GM23248 (cell line): ENCODE results near the gene ALMS1. TPM values are rescaled to one million over a fixed set of nuclear protein-coding genes. Genes with fewer than 3 reads are reported as not detected.
A peak's percentile ranks its signal among the peaks of the same experiment; 100 is the strongest.
"Not testable (repeated sequence)": the region's sequence is repeated elsewhere in the genome, so short reads cannot be mapped to it uniquely, and the experiment has no call there.

ENCODE experiments used
- DNase-seq: peaks from one replicate; pipeline ENCODE4 v3.0.0-alpha.2; 2015
- H2AFZ ChIP-seq: fragments of 200-600 bp; sonication (generic); 2 replicates; pipeline ENCODE4 v1.6.1; 2016; ENCODE audit warnings: antibody characterized with exemption
- H3F3A ChIP-seq: fragments of 200-600 bp; sonication (generic); 2 replicates; pipeline ENCODE4 v1.6.1; 2016; ENCODE audit warnings: mild to moderate bottlenecking, antibody characterized with exemption, mixed run types; ENCODE audit not compliant: insufficient read depth
- H3K27ac ChIP-seq: fragments of 200-600 bp; sonication (generic); 2 replicates; pipeline ENCODE4 v1.5.1; 2016; ENCODE audit warnings: mild to moderate bottlenecking
- H3K27me3 ChIP-seq: fragments of 200-600 bp; sonication (generic); replicated peaks from 2 replicates; pipeline ENCODE4 v1.6.1; 2016; ENCODE audit warnings: mild to moderate bottlenecking; ENCODE audit not compliant: insufficient read depth
- H3K36me3 ChIP-seq: fragments of 200-600 bp; sonication (generic); 2 replicates; pipeline ENCODE4 v1.6.1; 2016; ENCODE audit warnings: low read depth, mild to moderate bottlenecking
- H3K4me1 ChIP-seq: fragments of 200-600 bp; sonication (generic); 2 replicates; pipeline ENCODE4 v1.6.1; 2016; ENCODE audit warnings: mild to moderate bottlenecking; ENCODE audit not compliant: insufficient read depth
- H3K4me2 ChIP-seq: fragments of 200-600 bp; sonication (generic); one replicate; pipeline ENCODE4 v1.6.1; 2016; ENCODE audit warnings: mild to moderate bottlenecking; ENCODE audit not compliant: unreplicated experiment
- H3K4me3 ChIP-seq: fragments of 200-600 bp; sonication (generic); 2 replicates; pipeline ENCODE4 v1.5.1; 2016; ENCODE audit warnings: mild to moderate bottlenecking
- H3K79me2 ChIP-seq: fragments of 200-600 bp; sonication (generic); 2 replicates; pipeline ENCODE4 v1.6.1; 2016; ENCODE audit warnings: mild to moderate bottlenecking; ENCODE audit not compliant: insufficient read depth
- H3K9ac ChIP-seq: fragments of 200-600 bp; sonication (generic); 2 replicates; pipeline ENCODE4 v1.6.1; 2016; ENCODE audit warnings: mild to moderate bottlenecking
- H3K9me2 ChIP-seq: fragments of 200-600 bp; sonication (generic); 2 replicates; pipeline ENCODE4 v1.6.1; 2016; ENCODE audit warnings: mixed run types, mild to moderate bottlenecking, moderate library complexity; ENCODE audit not compliant: insufficient read depth
- H3K9me3 ChIP-seq: fragments of 200-600 bp; sonication (generic); one replicate; pipeline ENCODE4 v1.6.1; 2017; ENCODE audit warnings: low read depth
- H4K20me1 ChIP-seq: fragments of 200-600 bp; sonication (generic); 2 replicates; pipeline ENCODE4 v1.6.0; 2016; ENCODE audit not compliant: insufficient read depth
- EZH2 ChIP-seq: fragments of 200-600 bp; sonication (generic); IDR thresholded peaks from 2 replicates; pipeline ENCODE4 v1.6.1; 2018; ENCODE audit warnings: antibody characterized with exemption, mild to moderate bottlenecking; ENCODE audit not compliant: insufficient read depth, poor library complexity, severe bottlenecking
- EZH2phosphoT487 ChIP-seq: fragments of 200-600 bp; sonication (generic); IDR thresholded peaks from 2 replicates; pipeline ENCODE4 v1.6.1; 2018; ENCODE audit warnings: antibody characterized with exemption, moderate library complexity, mild to moderate bottlenecking, low read depth; ENCODE audit not compliant: insufficient read depth
- WGBS, 2 experiments: methylation state at CpG; one replicate each; pipeline ENCODE4 v1.1.6; 2015 to 2017; ENCODE audit warnings: low lambda C conversion rate in 2 of 2, low coverage in 1 of 2; ENCODE audit errors: missing lambda C conversion rate in 2 of 2; 5-methylcytosine and 5-hydroxymethylcytosine counted together
- in situ Hi-C: fragments of 300-500 bp; cut with MboI; formaldehyde crosslinking; loops from 2 replicates; pipeline ENCODE4 v1.15.0; 2020
- polyA plus RNA-seq: library from polyadenylated mRNA; unstranded; fragments of >200 nt; fragmentation: Nextera tagmentation; extraction: Ambion mirVana; gene quantifications from 2 replicates; pipeline ENCODE4 v1.2.1, GENCODE V29; 2016
- total RNA-seq: library from RNA; depleted of rRNA; stranded (reverse); fragments of >200 nt; shearing (Covaris generic); gene quantifications from 2 replicates; pipeline ENCODE4 v1.2.3, GENCODE V29; 2014

The ALMS1 gene
- total and polyA plus RNA-seq, 2 experiments from 2014 or later, result 3.1 to 9.8 TPM

DNA sequence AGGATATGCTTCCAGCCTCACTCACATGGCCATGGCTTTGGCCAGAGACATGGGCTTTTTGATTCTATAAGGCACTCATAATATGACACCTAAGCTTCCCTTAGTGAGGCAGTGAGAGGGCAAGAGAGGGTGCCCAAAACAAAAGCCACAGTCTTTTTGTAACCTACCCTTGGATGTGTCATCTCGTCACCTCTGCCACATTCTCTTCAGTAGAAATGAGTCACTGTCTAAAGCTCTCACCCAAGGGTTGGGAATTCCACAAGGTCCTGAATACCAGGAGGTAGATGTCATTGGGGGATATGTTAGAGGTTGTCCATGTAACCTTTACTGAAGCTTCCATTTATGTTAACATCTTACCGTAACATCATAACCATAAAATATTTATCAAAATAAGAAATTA is 108.4 kb downstream of the ALMS1 start:
- in situ Hi-C loops, result no loop called here
- no peaks in the 10 kb centered on the region for H3K79me2 ChIP-seq
- no peaks in the 10 kb centered on the region for H3K9me3 ChIP-seq
- H3K27ac ChIP-seq, result no peak overlapping the region
- TF ChIP-seq EZH2phosphoT487 (no peak), EZH2 (no peak)
- H3K27me3 ChIP-seq, result no peaks in the 10 kb centered on the region
- WGBS, 2 experiments, result 86 to 91% methylated on average over 2 of the region's 2 CpGs
- no peaks in the 10 kb centered on the region for H4K20me1 ChIP-seq
- H3K36me3 ChIP-seq, result peaks cover 17% of the 10 kb centered on the region; the same call in 1 of the 2 replicates
- no peaks in the 10 kb centered on the region for H3K4me1 ChIP-seq
- H3K9me2 ChIP-seq, result no peaks in the 10 kb centered on the region
- no peaks in the 10 kb centered on the region for H3F3A ChIP-seq
- H3K9ac ChIP-seq, result no peak overlapping the region
- no peak overlapping the region for H3K4me3 ChIP-seq
- peak; percentile 24 for DNase-seq
- no peak overlapping the region for H2AFZ ChIP-seq
- no peak overlapping the region for H3K4me2 ChIP-seq

- Histone ChIP-seq H3K27me3 (no peaks in the 10 kb centered on the region), H3K27ac (no peak overlapping the region), H3K36me3 (no peaks in the 10 kb centered on the region), H3K79me2 (no peaks in the 10 kb centered on the region), H3K4me1 (peaks cover 3% of the 10 kb centered on the region; the same call in 1 of the 2 replicates), H3K9me2 (no peaks in the 10 kb centered on the region), H3K9ac (no peak overlapping the region), H4K20me1 (no peaks in the 10 kb centered on the region), H3K9me3 (no peaks in the 10 kb centered on the region), H3F3A (no peaks in the 10 kb centered on the region), H3K4me2 (no peak overlapping the region), H3K4me3 (no peak overlapping the region), H2AFZ (no peak overlapping the region)
- DNase-seq, result no peak
- 97 to 98% methylated on average over 2 of the region's 2 CpGs for WGBS, 2 experiments
- in situ Hi-C loops, result no loop called here
- TF ChIP-seq EZH2phosphoT487, result no peak
- no peak for TF ChIP-seq EZH2
These were observed 118.4 kb downstream of the ALMS1 start for GRCh38 chr2:73503992-73504570.

- H3K36me3 ChIP-seq, in situ Hi-C loops, H3K27ac ChIP-seq, H3K4me3 ChIP-seq, H4K20me1 ChIP-seq, H3F3A ChIP-seq, H3K27me3 ChIP-seq, H3K9me2 ChIP-seq, H3K9ac ChIP-seq, H3K9me3 ChIP-seq, H3K79me2 ChIP-seq, H2AFZ ChIP-seq, H3K4me2 ChIP-seq, DNase-seq, H3K4me1 ChIP-seq: not testable (repeated sequence)
- WGBS, 2 experiments, result 94 to 97% methylated on average over 2 of the region's 2 CpGs
These were observed 119.2 kb downstream of the ALMS1 start for GRCh38 chr2:73504850-73505249.

- H3K4me2 ChIP-seq, H3F3A ChIP-seq, H3K9me2 ChIP-seq, H4K20me1 ChIP-seq, H3K9me3 ChIP-seq, H3K27ac ChIP-seq, H3K79me2 ChIP-seq, DNase-seq, H3K27me3 ChIP-seq, H3K36me3 ChIP-seq, H2AFZ ChIP-seq, H3K4me1 ChIP-seq, H3K9ac ChIP-seq, in situ Hi-C loops, H3K4me3 ChIP-seq: not testable (repeated sequence)
- WGBS, 2 experiments, result 75 to 79% methylated on average over 4 to 5 of the region's 5 CpGs
These were observed 124.8 kb downstream of the ALMS1 start for GRCh38 chr2:73510470-73510869.

GRCh38 chr2:73516033-73516432 is 130.4 kb downstream of the ALMS1 start:
- peaks cover 6% of the 10 kb centered on the region; the same call in 1 of the 2 replicates for H3K36me3 ChIP-seq
- no peaks in the 10 kb centered on the region for H3K9me2 ChIP-seq
- in situ Hi-C loops, result no loop called here
- H3K27me3 ChIP-seq, result no peaks in the 10 kb centered on the region
- H3K27ac ChIP-seq, result no peak overlapping the region
- no peak for TF ChIP-seq EZH2
- no peak for TF ChIP-seq EZH2phosphoT487
- no peaks in the 10 kb centered on the region for H3K4me1 ChIP-seq
- WGBS, 2 experiments, result 95 to 100% methylated on average over 1 of the region's 1 CpG
- H3K4me3 ChIP-seq, result no peak overlapping the region
- no peaks in the 10 kb centered on the region for H3F3A ChIP-seq
- DNase-seq, result peak; percentile 4
- H3K9me3 ChIP-seq, result no peaks in the 10 kb centered on the region
- no peak overlapping the region for H3K9ac ChIP-seq
- no peaks in the 10 kb centered on the region for H3K79me2 ChIP-seq
- no peaks in the 10 kb centered on the region for H4K20me1 ChIP-seq
- H2AFZ ChIP-seq, result no peak overlapping the region
- no peak overlapping the region for H3K4me2 ChIP-seq
